Urothelium cell line (cell line): ENCODE results near the gene EZH2.

Experiments
- DNase-seq: peaks from one replicate; pipeline ENCODE4 v3.0.0; 2011; ENCODE audit warnings: low spot score, mixed read lengths
- FAIRE-seq: peaks from 2 replicates; lab custom pipeline; 2011; peaks lifted over from hg19 to GRCh38; lab: Jason Lieb, UNC

Gene EZH2

GRCh38 chr7:148901178-148901577 is 17.1 kb upstream of the EZH2 start:
- FAIRE-seq (no peak), DNase-seq (no peak)

- DNase-seq: no peak
- FAIRE-seq: no peak
Observed at GRCh38 chr7:148898845-148899484, 14.9 kb upstream of the EZH2 start.

GRCh38 chr7:148894591-148894990 is 10.5 kb upstream of the EZH2 start:
- DNase-seq (no peak), FAIRE-seq (no peak)

GRCh38 chr7:148893071-148893470 is 9.0 kb upstream of the EZH2 start:
- DNase-seq (no peak), FAIRE-seq (no peak)

- FAIRE-seq (no peak), DNase-seq (no peak)
Observed at GRCh38 chr7:148888300-148888699, 4.2 kb upstream of the EZH2 start.

- DNase-seq (no peak), FAIRE-seq (no peak)
Observed at GRCh38 chr7:148886844-148887243, 2.8 kb upstream of the EZH2 start.

- FAIRE-seq: no peak
- DNase-seq: peak; percentile 83
Observed at GRCh38 chr7:148884299-148885022, 370 bp upstream of the EZH2 start.

- FAIRE-seq (no peak), DNase-seq (peak; percentile 4)
Observed at GRCh38 chr7:148883266-148884048, 634 bp downstream of the EZH2 start.

- DNase-seq (no peak), FAIRE-seq (no peak)
Observed at GRCh38 chr7:148882841-148883265, 1.2 kb downstream of the EZH2 start.

- DNase-seq (no peak), FAIRE-seq (no peak)
Observed at GRCh38 chr7:148882192-148882591, 1.9 kb downstream of the EZH2 start.

GRCh38 chr7:148878317-148878716 is 5.8 kb downstream of the EZH2 start:
- FAIRE-seq (no peak), DNase-seq (no peak)

- FAIRE-seq: no peak
Observed at GRCh38 chr7:148877517-148877916, 6.6 kb downstream of the EZH2 start.

GRCh38 chr7:148872188-148872587 is 11.9 kb downstream of the EZH2 start:
- no peak for FAIRE-seq
- no peak for DNase-seq

More at GRCh38 chr7:148877517-148877916, 6.6 kb downstream of the EZH2 start:
- no peak for DNase-seq

- FAIRE-seq (no peak), DNase-seq (no peak)
Observed at GRCh38 chr7:148871551-148871950, 12.5 kb downstream of the EZH2 start.

GRCh38 chr7:148871030-148871429 is 13.1 kb downstream of the EZH2 start:
- no peak for FAIRE-seq
- DNase-seq: no peak

GRCh38 chr7:148868378-148868674 is 15.8 kb downstream of the EZH2 start:
- DNase-seq (no peak), FAIRE-seq (no peak)

GRCh38 chr7:148867596-148868377 is 16.3 kb downstream of the EZH2 start:
- no peak for DNase-seq
- FAIRE-seq: no peak

- no peak for FAIRE-seq
- DNase-seq: no peak
Observed at GRCh38 chr7:148866362-148866761, 17.7 kb downstream of the EZH2 start.

- DNase-seq: no peak
- FAIRE-seq: no peak
Observed at GRCh38 chr7:148865283-148865682, 18.8 kb downstream of the EZH2 start.

GRCh38 chr7:148863324-148863723 is 20.8 kb downstream of the EZH2 start:
- FAIRE-seq (no peak), DNase-seq (no peak)

GRCh38 chr7:148862481-148862880 is 21.6 kb downstream of the EZH2 start:
- FAIRE-seq (no peak), DNase-seq (no peak)
